Erythroblast (primary cell): ENCODE measurements around the gene TTC3.

Experiments
- GATA1 ChIP-seq: IDR thresholded peaks from 2 replicates; pipeline ENCODE4 v1.6.1; 2011; ENCODE audit warnings: low read depth, mild to moderate bottlenecking, control low read depth, low read length, moderate library complexity
- POLR2A ChIP-seq: IDR thresholded peaks from 2 replicates; pipeline ENCODE4 v1.6.1; 2011; ENCODE audit warnings: mild to moderate bottlenecking, low read length

GRCh38 chr21:37062593-37062935 is 10.5 kb upstream of the TTC3 start:
- TF ChIP-seq POLR2A (no peak), GATA1 (no peak)
